Activated CD8-positive, alpha-beta memory T cell treated with anti-CD3 and anti-CD28 coated beads, Interleukin-2, amount 50 U/mL, for 24 hours (primary cell): Measurements from ENCODE around the gene ARFGEF3.

ENCODE experiments used
- DNase-seq: peaks from one replicate; pipeline ENCODE4 v3.0.0-alpha.2; 2020; ENCODE audit errors: extremely low read depth

ARFGEF3 gene

GRCh38 chr6:138309695-138310094 is 148.0 kb downstream of the ARFGEF3 start:
- no peak for DNase-seq

GRCh38 chr6:138310294-138310693 is 148.6 kb downstream of the ARFGEF3 start:
- DNase-seq, result no peak

- DNase-seq, result no peak
These were observed 149.1 kb downstream of the ARFGEF3 start for GRCh38 chr6:138310821-138311220.

- DNase-seq, result no peak
These were observed 149.5 kb downstream of the ARFGEF3 start for GRCh38 chr6:138311268-138311667.

- DNase-seq, result no peak
These were observed 157.1 kb downstream of the ARFGEF3 start for GRCh38 chr6:138318741-138319375.

GRCh38 chr6:138321934-138322333 is 160.2 kb downstream of the ARFGEF3 start:
- DNase-seq, result no peak

- no peak for DNase-seq
These were observed 162.1 kb downstream of the ARFGEF3 start for GRCh38 chr6:138323821-138324220.

GRCh38 chr6:138328210-138328609 is 166.5 kb downstream of the ARFGEF3 start:
- no peak for DNase-seq

GRCh38 chr6:138330763-138331162 is 169.0 kb downstream of the ARFGEF3 start:
- no peak for DNase-seq

- no peak for DNase-seq
These were observed 169.7 kb downstream of the ARFGEF3 start for GRCh38 chr6:138331444-138331843.

- DNase-seq, result no peak
These were observed 170.2 kb downstream of the ARFGEF3 start for GRCh38 chr6:138331984-138332383.

- DNase-seq, result no peak
These were observed 172.3 kb downstream of the ARFGEF3 start for GRCh38 chr6:138334000-138334399.

GRCh38 chr6:138334963-138335362 is 173.2 kb downstream of the ARFGEF3 start:
- no peak for DNase-seq

- no peak for DNase-seq
These were observed 174.5 kb downstream of the ARFGEF3 start for GRCh38 chr6:138336221-138336620.

GRCh38 chr6:138337076-138337475 is 175.3 kb downstream of the ARFGEF3 start:
- no peak for DNase-seq

- no peak for DNase-seq
These were observed 177.3 kb downstream of the ARFGEF3 start for GRCh38 chr6:138339024-138339423.

- DNase-seq, result no peak
These were observed 179.4 kb downstream of the ARFGEF3 start for GRCh38 chr6:138341176-138341575.

GRCh38 chr6:138343112-138343511 is 181.4 kb downstream of the ARFGEF3 start:
- DNase-seq, result no peak

- DNase-seq, result no peak
These were observed 184.0 kb downstream of the ARFGEF3 start for GRCh38 chr6:138345565-138346285.

GRCh38 chr6:138346302-138347195 is 184.8 kb downstream of the ARFGEF3 start:
- no peak for DNase-seq

GRCh38 chr6:138347864-138348263 is 186.1 kb downstream of the ARFGEF3 start:
- DNase-seq, result no peak

GRCh38 chr6:138349891-138350290 is 188.2 kb downstream of the ARFGEF3 start:
- DNase-seq, result no peak

GRCh38 chr6:138357928-138358327 is 196.2 kb downstream of the ARFGEF3 start:
- DNase-seq, result no peak
